Smooth muscle cell of the umbilical artery (primary cell): ENCODE data around the gene RMC1. TPM values are rescaled to one million over a fixed set of nuclear protein-coding genes. Genes with fewer than 3 reads are reported as not detected.

ENCODE experiments used
- total RNA-seq: library from RNA; depleted of rRNA; stranded (reverse); fragments of >200 nt; gene quantifications from 2 replicates; pipeline ENCODE4 v1.2.3, GENCODE V29; 2014

The RMC1 gene
- total RNA-seq, result 27.9 and 33.4 TPM in 2 replicates

GRCh38 chr18:23503038-23503962 is at the start of gene RMC1:
Gene RMC1, plus strand, starts transcription at chr18:23503511. Its CDS starts 108 bp downstream, at chr18:23503619.

Other genes with a start within 250 kb of the RMC1 start
- gene RIOK3, start 50.2 kb upstream of the RMC1 start, total RNA-seq, result 77.2 and 83.1 TPM in 2 replicates
- gene NPC1, start 83.0 kb downstream of the RMC1 start, total RNA-seq, result 47.2 and 90.3 TPM in 2 replicates
- gene ANKRD29, start 159.4 kb downstream of the RMC1 start, total RNA-seq, result 0.59 and 0.88 TPM in 2 replicates
- gene LAMA3, start 185.9 kb downstream of the RMC1 start, total RNA-seq, result 2.1 and 3.8 TPM in 2 replicates